Esophagus mucosa (tissue), 1 donor: ENCODE data around the gene BTF3L4. TPM values are rescaled to one million over a fixed set of nuclear protein-coding genes. Genes with fewer than 3 reads are reported as not detected.
A peak's percentile ranks its signal among the peaks of the same experiment; 100 is the strongest.
"Not testable (repeated sequence)": the region's sequence is repeated elsewhere in the genome, so short reads cannot be mapped to it uniquely, and the experiment has no call there.

ENCODE experiments used
- ATAC-seq: fragments of 200-7000 bp; cut with Tn5 transposase; one replicate; pipeline ENCODE4 v1.9.1; 2020
- total RNA-seq: library from RNA; stranded (reverse); gene quantifications from one replicate; pipeline ENCODE4 v1.2.4, GENCODE V29; 2023
- donor health status: DM: yes; HTN: yes; CAD: no.

BTF3L4 gene
- total RNA-seq = 37.5 TPM

DNA sequence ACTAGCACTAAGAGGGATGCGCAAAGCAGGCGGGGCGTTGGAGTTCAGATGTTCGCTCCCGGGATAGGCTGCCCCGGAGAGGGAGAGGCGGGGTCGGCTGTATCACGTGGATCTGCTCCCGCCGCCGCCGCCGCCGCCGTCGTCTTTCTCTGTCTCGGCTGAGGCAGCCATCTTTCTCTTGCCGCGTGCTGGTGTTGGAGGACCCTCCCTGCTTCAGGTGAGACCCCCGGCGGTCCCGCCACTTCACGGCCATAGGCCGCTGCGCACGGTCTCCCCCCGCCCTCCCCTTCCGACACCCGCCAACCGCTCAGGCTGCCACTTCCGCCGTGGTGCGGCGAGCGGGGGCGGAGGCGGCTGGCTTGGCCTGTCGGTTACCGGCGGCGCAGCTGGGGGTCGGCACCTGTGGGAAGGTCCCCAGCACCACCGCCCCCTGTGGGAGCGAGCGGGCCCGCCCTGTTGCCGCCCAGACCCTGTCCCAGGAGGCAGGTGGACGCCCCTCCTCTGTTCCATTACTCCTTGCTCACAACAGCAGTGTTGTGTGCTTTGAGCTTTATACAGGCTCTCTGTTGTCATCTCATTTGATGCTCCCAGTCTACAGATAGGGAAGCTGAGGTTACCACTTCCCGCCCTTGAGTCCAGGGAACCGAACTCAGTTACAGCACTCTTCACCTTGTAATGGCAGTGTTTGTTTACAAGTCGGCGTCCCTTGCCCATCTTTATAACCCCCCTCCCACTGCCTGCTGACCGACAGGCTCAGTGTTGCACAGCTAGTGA, at the start of gene BTF3L4:
Gene BTF3L4 (plus strand): TSS at position 133 of the 774 bp plus-strand sequence. CDS start 3,553 bp downstream, outside the sequence.
- peak; percentile 96 for ATAC-seq

DNA sequence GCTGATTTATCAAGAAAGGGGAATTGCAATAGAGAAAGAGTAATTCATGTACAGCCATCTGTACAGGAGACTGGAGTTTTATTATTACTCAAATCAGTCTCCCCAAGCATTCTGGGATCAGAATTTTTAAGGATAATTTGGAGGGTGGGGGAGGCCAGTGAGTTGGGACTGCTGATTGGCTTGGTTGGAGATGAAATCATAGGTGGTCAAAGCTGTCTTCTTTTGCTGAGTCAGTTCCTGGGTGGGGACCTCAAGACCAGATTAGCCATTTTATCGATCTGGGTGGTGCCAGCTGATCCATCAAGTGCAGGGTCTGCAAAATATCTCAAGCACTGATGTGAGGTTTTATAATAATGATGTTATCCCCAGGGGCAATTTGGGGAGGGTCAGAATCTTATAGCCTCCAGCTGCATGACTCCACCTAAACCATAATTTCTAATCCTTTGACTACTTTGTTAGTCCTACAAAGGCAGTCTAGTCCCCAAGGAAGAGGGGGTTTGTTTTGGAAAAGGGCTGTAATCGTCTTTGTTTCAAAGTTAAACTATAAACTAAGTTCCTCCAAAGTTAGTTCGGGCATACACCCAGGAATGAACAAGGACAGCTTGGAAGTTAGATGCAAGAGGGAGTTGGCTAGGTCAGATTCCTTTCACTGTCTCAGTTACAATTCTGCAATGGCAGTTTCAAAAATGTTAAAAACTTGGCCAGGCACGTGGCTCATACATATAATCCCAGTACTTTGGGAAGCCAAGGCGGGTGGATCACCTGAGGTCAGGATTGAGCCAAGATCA, 48.7 kb upstream of the BTF3L4 start:
- ATAC-seq = no peak

DNA sequence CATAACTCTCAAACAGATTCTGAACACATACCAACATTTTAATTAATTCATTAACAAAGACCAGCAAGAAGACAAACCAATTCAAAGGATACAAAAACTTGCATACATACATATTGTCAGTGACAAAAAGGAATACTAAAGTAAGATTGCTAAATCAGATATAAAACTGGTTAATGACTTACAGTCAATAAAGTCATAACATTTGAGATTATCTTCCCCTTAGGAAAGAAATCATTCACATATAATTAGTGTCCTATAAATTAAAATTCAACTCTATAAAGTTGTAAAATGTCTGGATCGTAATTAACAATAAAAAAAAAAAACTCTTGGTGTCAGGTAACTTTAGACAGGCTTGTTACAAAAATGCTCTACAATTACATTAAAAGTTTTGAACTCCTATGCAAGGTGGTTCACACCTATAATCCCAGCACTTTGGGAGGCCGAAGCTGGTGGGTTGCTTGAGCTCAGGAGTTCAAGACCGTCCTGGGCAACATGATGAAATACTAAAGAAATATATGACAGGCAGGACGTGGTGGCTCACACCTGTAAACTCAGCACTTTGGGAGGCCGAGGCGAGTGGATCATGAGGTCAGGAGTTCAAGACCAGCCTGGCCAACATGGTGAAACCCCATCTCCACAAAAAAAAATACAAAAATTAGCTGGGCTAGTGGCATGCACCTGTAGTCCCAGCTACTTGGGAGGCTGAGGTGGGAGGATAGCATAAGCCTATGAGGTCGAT, 47.9 kb upstream of the BTF3L4 start:
- no peak for ATAC-seq

DNA sequence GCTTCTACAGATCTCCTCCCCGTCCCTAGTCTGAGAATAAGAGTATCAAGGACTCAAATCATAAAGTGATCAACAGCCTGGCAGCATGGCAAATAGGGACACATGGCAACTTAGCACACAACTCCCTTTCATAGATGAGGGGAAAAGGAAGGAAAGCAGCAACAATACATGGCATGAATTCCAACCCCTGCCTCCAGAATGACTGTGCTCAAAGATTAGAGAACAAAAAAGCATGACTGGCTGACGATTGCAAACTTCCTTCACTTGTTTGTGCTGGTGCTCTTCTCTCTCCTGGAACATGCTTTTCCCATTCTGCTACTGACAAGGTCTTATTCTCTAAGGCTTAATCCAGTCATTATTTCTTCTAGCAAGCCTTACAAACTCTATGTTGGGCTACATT, 34.0 kb upstream of the BTF3L4 start:
- ATAC-seq = no peak

DNA sequence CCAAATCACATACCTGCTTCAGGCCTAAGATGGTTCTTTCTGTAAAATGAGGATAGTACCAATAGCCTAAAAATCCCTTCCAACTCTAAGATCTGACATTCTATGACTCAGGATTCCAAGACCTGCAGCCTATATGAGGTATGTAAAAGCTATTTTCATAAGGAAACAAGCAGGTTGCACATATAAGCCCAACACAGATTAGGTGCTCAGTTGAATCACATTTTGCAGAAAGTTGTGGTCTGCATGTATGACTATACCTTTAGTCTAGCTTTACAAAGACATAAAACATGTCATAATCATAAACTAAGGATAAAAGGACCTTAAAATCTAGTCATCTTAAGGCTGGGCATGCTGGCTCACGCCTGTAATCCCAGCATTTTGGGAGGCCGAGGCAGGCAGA, 29.8 kb upstream of the BTF3L4 start:
- ATAC-seq = no peak

DNA sequence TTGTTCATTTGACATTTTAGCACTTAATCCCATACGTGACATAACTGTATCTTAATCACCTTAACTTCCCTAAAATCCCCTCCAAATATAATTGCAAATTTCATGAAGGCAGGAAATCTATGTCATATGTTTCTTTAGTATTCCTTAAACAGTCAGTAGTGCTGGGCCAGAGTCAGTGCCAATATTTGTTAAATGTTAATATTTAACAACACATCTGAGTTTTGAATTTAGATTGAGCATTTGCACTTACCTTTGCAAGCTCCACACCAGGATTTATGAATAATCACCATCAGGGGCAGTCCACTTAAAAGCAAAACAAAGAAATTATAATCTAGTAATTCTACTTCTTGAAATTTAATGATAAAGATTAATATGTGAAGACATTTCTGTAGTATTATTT, 27.8 kb upstream of the BTF3L4 start:
- ATAC-seq = no peak

DNA sequence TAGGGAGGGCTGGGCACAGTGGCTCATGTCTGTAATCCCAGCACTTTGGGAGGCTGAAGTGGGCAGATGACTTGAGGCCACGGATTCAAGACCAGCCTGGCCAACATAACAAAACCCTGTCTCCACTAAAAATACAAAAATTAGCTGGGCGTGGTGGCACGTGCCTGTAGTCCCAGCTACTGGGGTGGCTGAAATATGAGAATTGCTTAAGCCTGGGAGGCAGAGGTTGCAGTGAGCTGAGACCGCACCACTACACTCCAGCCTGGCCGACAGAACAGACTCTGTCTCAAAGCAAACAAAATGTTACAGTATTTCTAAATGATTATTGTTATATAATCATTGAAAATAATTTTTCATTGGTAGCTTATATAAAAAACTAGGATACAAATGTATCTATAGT, 27.3 kb upstream of the BTF3L4 start:
- ATAC-seq = not testable (repeated sequence)

DNA sequence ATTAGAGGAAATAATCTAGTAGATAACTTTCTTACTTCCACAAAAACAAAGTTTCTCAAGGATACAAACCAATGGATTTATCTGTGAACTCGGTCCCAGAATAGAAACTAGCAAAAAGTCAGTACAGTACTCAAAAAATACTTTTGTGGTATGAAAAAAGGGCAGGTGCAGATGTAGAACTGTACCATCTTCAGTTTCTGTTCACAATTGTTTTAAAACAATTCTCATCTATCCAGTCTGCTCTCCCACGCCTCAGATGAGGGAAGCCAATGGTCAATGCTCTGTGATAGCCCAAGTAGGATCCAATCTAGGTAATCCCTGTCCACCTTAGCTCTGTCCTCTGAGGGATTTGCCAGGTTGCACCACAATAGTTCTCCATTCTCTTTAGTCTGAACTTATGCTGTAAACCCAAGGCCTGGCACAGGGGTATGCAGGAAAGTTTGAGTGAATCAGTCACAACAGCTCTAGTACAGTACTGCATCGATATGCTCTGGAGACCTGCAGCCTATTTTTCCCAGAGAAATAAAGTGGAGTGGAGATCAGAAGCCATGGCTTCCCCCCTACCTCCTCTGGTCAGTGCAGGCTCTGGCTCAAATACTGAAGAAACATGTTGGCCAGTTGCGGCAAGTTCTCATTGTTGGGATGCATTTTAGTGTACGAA, 23.8 kb upstream of the BTF3L4 start:
- no peak for ATAC-seq

DNA sequence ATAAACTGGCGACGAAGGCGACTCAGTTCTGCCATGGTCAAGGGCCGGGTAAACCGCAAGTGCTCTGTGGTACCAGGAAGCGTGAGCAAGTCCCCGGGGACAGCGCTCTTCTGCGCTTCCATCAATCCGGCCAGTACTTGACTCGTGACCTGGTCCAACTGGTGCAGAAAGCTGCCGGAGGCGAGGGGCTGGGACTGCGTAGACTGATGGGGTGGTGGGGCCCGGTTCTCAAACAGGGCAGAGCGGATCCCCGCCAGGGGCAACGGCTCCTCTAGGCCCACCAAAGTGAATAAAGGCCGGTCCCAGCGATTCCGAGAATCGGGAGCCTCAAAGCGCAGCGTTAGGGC, 23.3 kb upstream of the BTF3L4 start:
- peak; percentile 42 for ATAC-seq

DNA sequence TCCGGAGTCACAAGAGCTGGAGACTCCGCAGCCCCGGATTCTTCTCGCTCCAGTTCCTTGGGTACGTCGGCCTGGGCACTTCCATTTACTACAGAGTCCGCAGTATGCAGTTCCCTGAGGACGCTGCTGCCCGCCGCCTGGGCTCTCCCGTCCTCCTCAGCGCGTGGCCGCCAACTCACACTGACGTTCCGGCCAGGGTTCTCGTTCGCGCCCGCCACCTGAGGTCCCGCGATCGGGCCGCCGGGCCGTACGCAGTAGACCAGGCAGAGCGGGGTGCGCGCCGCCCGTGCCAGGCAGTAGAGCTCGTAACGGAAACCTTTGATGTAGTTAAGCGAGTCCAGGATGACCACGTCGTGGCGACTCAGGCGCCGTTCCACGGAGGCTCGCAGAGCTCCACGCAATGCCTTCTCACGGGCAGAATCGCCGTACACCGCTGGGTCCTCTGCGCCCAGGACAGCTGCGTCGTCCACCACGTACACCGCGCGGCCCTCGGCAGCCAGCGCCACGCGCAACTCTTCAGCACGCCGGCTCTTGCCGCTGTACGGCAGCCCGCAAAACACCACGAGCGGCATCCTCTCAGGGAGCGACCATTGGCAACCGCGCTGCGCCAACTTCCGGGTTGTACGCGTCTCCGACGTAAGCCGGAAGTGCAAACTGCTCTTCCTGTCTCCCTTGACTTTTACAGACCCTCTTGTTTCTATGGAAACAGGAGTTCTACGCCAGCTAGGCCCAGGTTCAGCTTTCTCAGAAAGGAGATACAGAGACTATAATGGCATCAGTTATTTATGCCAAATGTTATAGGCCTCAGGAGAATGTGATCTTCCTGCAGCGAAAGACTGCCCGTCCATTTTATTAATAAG, 22.7 kb upstream of the BTF3L4 start, which contains the start of gene KTI12:
Gene KTI12 (minus strand): TSS at position 621 of the 860 bp plus-strand sequence. CDS start 49 bp downstream, at position 572.
- ATAC-seq = peak; percentile 90

DNA sequence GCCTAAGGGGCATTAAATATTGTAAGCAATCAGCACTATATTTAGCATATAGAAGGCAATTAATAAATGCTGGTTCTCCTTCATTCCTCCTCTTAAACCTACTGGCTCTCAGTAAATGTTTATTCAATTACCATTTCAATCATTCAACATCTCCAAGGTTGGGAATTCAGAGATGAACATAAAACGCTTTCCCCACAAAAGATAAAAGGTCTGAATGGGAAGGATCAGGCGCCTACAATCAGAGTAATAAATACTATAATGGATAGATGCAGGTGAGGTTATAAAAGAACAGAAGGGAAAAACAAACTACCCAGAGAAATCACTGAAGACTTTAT, 22.1 kb upstream of the BTF3L4 start:
- no peak for ATAC-seq

DNA sequence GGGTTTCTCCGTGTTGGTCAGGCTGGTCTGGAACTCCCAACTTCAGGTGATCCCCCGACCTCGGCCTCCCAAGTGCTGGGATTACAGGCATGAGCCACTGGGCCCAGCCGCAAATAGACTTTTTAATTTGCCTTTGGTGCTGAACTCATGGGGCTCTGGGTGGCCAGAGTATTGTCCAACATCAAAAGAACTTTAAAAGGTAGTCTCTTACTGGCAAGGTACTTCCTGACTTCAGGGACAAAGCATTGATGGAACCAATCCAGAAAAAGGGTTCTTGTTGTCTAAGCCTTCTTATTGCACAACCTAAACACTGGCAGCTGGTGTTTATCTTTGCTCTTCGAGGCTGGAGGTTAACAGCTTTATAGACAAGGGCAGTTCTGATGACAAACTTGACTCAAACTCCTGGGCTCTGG, 18.7 kb upstream of the BTF3L4 start:
- ATAC-seq = no peak

DNA sequence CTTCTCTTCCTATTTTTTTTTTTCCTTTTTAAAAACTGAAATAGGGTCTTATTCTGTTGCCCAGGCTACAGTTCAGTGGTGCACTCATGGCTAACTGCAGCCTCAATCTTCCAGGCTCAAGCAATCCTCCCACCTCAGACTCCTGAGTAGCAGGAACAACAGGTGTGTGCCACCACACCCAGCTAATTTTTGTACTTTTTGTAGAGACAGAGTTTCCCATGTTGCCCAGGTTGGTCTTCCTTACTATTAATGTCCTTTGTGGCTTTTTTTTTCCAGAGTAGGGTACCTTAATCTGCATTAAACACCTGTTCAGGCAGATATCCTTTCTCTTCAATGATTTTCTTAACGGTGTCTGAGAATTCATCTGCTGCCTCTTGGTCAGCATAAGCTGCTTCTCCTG, 18.2 kb upstream of the BTF3L4 start:
- ATAC-seq = no peak

DNA sequence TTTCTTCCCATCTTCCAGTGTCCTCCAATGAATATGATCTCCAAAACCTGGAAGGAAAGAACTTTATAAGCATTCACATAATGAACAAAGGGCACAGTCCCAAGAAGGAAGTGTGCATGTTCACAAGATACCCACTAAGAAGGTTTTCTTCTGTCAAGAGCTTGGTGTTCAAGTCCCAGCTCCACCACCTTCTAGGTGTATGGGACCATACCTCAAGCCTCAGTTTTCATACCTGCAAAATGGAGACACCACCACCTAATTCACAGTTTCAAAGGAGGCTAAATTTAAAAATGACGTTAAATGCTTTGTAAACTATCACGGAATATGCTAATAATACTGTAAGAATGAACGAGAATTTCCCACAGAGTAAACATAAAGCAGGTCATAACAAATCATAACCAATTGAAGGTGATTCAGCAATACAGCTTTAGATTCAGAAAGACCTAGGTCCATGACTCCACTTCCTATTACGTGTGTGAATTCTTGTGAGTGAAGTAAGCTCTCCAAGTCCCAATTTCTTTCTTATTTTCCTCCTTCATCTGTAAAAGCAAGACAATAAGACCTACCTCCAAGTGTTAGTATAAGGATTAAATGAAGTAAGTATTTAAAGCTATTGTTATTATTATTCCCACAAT, 14.4 kb upstream of the BTF3L4 start:
- peak; percentile 71 for ATAC-seq

DNA sequence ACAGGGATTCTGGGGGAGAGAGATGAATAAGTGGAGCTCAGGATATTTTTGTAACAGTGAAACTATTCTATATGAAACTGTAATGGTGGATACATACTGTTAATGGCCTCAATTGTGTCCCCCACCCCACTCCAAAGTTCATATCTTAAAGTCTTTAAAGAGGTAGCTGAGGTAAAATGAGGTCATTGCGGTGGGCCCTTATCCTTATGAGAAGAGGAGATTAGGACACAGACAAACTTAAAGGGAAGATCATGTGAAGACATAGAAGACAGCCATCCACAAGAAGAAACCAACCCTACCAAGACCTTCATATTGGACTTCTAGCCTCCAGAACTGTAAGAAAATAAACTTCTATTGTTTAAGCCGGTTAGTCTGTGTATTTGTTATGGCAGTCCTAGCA, 10.9 kb upstream of the BTF3L4 start:
- no peak for ATAC-seq

DNA sequence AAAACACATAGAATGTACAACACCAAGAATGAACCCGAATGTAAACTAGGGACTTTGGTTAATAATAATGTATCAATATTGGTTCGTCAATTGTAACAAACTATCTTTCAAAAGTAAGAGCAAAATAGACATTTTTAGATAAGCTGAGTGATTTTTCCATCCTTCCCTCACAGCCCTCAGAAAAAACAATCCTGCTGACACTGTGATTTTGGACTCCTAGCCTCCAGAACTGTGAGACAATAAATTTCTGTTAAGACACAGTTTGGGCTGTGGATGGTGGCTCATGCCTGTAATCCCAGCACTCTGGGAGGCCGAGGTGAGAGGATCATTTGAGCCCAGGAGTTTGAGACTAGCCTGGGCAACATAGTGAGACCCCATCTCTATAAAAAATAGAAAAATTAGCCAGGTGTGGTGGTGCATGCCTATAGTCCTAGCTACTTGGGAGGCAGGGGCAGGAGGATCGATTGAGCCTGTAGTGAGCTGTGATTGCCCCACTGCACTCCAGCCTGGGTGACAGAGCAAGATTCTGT, 10.4 kb upstream of the BTF3L4 start:
- ATAC-seq = not testable (repeated sequence)

DNA sequence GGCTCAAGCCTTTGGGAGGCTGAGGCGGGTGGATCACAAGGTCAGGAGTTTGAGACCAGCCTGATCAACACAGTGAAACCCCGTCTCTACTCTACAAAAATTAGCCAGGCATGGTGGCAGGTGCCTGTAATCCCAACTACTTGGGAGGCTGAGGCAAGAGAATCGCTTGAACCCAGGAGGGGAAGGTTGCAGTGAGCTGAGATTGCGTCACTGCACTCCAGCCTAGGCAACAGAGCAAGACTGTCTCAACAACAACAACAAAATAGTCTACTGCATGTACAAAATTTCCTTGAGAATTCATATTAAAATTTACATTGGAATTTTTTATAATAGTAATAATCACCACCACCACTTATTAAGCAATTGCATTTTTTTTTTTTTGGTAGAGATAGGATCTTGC, 6.8 kb upstream of the BTF3L4 start:
- not testable (repeated sequence) for ATAC-seq

DNA sequence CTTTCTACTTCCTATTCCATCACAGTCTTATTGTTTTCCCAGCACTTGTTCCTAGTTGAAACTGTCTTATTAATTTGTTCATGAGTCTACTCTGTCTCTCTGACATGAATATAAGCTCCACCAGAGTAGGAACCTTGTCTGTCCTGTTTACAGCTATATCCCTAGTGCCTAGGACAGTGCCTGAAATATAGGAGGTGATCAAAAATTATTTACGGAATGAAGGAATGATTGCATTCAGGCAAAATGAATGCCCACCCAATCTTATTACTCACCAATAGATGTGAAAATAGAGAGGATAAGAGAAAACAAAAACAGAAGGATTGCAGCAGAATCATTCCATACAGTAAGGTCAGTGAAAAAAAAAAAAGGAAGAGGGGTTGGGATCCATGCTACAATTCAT, 2.2 kb upstream of the BTF3L4 start:
- no peak for ATAC-seq

DNA sequence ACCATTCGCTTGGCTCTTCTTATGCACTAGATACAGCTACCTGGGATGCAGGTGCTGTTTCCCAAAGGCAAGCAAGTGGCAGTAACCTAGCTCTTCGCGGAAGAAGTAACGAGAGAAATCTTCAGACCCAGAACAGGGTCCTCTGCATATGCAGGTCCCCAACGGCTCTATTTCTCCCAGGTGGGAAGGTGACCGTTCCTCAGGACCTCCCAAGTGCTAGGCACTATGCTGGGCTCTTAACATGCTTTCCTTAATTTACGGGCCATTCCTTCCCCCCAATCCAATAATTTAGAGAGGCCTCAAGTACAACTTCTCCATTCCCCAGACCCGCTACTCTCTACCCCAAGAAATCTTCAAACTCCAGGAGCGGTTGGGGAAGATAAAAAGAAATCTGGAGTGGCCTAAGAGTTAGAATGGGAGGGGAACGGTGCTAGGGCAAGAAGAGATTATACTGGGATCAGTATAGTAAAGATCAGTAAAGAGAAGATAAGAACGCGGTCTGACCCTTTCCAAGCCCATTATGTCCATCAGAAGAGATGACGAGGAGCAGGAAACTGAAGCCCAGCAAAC, 1.5 kb upstream of the BTF3L4 start:
- ATAC-seq = no peak

DNA sequence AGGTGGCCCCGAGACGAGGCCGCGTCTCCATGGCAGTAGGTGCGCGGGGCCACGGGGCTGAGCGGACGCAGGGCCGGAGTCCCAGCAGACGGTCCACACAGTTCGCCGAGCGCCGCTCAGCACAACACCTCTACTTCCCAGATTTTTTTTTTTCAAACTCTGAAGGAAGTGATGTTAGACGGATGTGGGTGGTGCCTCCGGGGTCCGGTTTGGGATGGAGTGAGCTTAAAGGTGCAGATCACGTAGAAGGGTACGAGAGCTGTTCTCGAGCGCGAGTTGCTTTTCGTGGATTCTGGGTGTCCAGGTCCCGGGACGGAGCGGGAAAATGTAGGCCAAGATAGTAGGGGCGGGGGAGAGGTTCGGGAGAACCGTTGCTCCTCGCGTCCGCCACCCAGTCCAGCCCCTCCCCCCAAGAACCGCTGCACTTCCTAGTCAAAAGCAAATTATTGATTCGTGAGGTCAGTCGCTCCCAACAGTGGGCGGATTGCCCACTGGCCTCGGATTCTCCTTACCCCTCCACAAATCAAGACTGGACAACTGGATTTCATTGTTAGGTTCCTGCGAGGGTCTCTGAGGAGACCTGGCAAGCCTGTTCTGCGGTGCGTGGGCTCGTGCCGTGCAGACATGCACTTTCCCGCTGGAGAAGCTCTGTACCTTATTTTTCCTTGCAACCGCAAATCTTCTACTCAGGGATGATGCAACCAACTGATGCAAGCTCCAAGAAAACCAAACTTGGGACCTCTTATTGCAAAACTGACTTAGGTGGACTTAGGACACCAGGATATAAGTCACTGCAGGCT, 829 bp upstream of the BTF3L4 start, which contains the start of gene TXNDC12:
Gene TXNDC12 (minus strand): TSS at position 126 of the 800 bp plus-strand sequence. CDS start 95 bp downstream, at position 31.
- peak; percentile 83 for ATAC-seq
